Loucy (cell line): Measurements from ENCODE around the gene SLC39A11.

Experiments
- H2AFZ ChIP-seq: fragments of 200-600 bp; sonication (generic); 2 replicates; pipeline ENCODE4 v1.6.0; 2016; ENCODE audit warnings: antibody characterized with exemption, mild to moderate bottlenecking, low read length, moderate library complexity
- H3F3A ChIP-seq: fragments of 200-600 bp; 2 replicates; pipeline ENCODE4 v1.6.0; 2016; ENCODE audit warnings: antibody characterized with exemption, low read depth, mild to moderate bottlenecking
- H3K27me3 ChIP-seq: fragments of 200-600 bp; sonication (generic); 2 replicates; pipeline ENCODE4 v1.6.1; 2014; ENCODE audit warnings: low read length, mild to moderate bottlenecking; ENCODE audit not compliant: insufficient read depth, poor library complexity, severe bottlenecking
- H3K36me3 ChIP-seq: fragments of 200-600 bp; sonication (generic); 2 replicates; pipeline ENCODE4 v1.6.1; 2016; ENCODE audit warnings: low read length; ENCODE audit not compliant: insufficient read depth
- H3K4me1 ChIP-seq: fragments of 200-600 bp; sonication (generic); 2 replicates; pipeline ENCODE4 v1.5.1; 2014; ENCODE audit warnings: low read length, mild to moderate bottlenecking; ENCODE audit not compliant: insufficient read depth, poor library complexity, severe bottlenecking
- H3K4me2 ChIP-seq: fragments of 200-600 bp; sonication (generic); 2 replicates; pipeline ENCODE4 v1.6.0; 2014; ENCODE audit warnings: antibody characterized with exemption, low read length, low read depth, mild to moderate bottlenecking; ENCODE audit not compliant: poor library complexity, severe bottlenecking
- H3K4me3 ChIP-seq: fragments of 200-600 bp; sonication (generic); 2 replicates; pipeline ENCODE4 v1.5.1; 2014; ENCODE audit warnings: low read length, mild to moderate bottlenecking, mixed read lengths; ENCODE audit not compliant: poor library complexity, severe bottlenecking
- H3K79me2 ChIP-seq: fragments of 200-600 bp; sonication (generic); 2 replicates; pipeline ENCODE4 v1.6.1; 2014; ENCODE audit warnings: low read length; ENCODE audit not compliant: insufficient read depth
- H3K9ac ChIP-seq: fragments of 200-600 bp; sonication (generic); 2 replicates; pipeline ENCODE4 v1.6.0; 2014; ENCODE audit warnings: mild to moderate bottlenecking, low read depth, low read length, moderate library complexity; ENCODE audit not compliant: poor library complexity, severe bottlenecking
- H3K9me2 ChIP-seq: fragments of 200-600 bp; sonication (generic); replicated peaks from 2 replicates; pipeline ENCODE4 v1.6.1; 2016; ENCODE audit warnings: low read depth, low read length, mixed read lengths
- H3K9me3 ChIP-seq: fragments of 200-600 bp; sonication (generic); 2 replicates; pipeline ENCODE4 v1.6.1; 2014; ENCODE audit warnings: mild to moderate bottlenecking, antibody characterized with exemption, low read length, low read depth; ENCODE audit not compliant: insufficient read depth
- H4K20me1 ChIP-seq: fragments of 200-600 bp; sonication (generic); 2 replicates; pipeline ENCODE4 v1.6.0; 2014; ENCODE audit warnings: antibody characterized with exemption, low read length, mild to moderate bottlenecking; ENCODE audit not compliant: insufficient read depth, poor library complexity, severe bottlenecking
- EZH2phosphoT487 ChIP-seq: fragments of 200-600 bp; IDR thresholded peaks from 2 replicates; pipeline ENCODE4 v1.6.1; 2018; ENCODE audit warnings: antibody characterized with exemption, mild to moderate bottlenecking, moderate library complexity, borderline replicate concordance
- TF ChIP-seq, protein P1 (sequence below): fragments of 200-600 bp; sonication (generic); conservative IDR thresholded peaks from 2 replicates; pipeline ENCODE4 v1.5.1; 2014; ENCODE audit warnings: mild to moderate bottlenecking, antibody characterized with exemption, low read length

The SLC39A11 gene

DNA sequence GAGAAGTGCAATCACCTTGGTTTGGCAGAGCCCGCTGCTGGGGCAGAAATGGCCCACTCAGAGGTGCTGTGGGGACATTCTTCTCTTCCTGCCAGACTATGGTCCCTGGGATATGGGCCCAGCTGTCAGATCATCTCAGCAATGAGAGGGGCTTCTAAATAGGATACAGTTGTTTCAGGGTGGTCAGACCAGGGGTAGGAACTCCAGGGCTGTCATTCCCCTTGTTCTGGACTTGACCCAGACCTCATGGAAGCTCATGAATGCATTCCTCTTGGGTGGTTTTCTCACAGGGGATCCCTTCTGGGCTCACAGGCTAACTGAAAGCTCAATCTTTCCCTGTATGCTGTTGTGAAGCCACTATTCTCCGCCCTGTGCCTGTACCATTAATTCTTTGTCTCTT is 347.2 kb downstream of the SLC39A11 start:
- Histone ChIP-seq H3K79me2 (no peaks in the 10 kb centered on the region), H3K36me3 (no peaks in the 10 kb centered on the region), H3K4me2 (no peak overlapping the region), H3K9me2 (no peaks in the 10 kb centered on the region), H3K4me1 (no peaks in the 10 kb centered on the region), H3K9me3 (no peaks in the 10 kb centered on the region), H3K27me3 (no peaks in the 10 kb centered on the region), H3K4me3 (no peak overlapping the region), H3K9ac (no peak overlapping the region), H2AFZ (no peak overlapping the region), H4K20me1 (no peaks in the 10 kb centered on the region), H3F3A (no peaks in the 10 kb centered on the region)
- TF ChIP-seq EZH2phosphoT487 = no peak
- TF ChIP-seq, protein P1, sequence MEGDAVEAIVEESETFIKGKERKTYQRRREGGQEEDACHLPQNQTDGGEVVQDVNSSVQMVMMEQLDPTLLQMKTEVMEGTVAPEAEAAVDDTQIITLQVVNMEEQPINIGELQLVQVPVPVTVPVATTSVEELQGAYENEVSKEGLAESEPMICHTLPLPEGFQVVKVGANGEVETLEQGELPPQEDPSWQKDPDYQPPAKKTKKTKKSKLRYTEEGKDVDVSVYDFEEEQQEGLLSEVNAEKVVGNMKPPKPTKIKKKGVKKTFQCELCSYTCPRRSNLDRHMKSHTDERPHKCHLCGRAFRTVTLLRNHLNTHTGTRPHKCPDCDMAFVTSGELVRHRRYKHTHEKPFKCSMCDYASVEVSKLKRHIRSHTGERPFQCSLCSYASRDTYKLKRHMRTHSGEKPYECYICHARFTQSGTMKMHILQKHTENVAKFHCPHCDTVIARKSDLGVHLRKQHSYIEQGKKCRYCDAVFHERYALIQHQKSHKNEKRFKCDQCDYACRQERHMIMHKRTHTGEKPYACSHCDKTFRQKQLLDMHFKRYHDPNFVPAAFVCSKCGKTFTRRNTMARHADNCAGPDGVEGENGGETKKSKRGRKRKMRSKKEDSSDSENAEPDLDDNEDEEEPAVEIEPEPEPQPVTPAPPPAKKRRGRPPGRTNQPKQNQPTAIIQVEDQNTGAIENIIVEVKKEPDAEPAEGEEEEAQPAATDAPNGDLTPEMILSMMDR = no peak

DNA sequence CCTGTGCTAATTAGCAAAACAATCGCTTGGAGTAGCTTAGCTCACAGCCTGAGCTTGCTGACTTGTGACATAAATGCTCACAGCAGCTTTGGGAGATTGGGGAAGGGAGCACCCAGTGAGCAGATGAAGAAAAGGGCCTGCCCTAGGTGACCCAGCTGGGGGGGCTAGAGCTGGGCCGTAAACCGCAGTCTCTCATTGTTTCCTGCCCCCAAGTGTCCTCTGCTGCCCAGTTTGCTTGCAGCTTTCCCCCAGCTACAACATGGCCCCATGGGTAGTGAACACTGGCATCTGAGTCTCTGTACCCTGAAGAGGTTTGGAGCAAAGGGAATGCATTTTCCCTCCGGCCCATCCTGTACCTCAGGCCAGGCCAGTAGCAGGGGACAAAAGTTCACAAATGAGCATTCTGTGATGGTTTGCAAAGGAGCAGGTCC is 349.4 kb downstream of the SLC39A11 start:
- H2AFZ ChIP-seq = no peak overlapping the region
- no peaks in the 10 kb centered on the region for H4K20me1 ChIP-seq
- TF ChIP-seq, protein P1 = no peak
- no peak for TF ChIP-seq EZH2phosphoT487
- no peaks in the 10 kb centered on the region for H3F3A ChIP-seq
- H3K79me2 ChIP-seq = no peaks in the 10 kb centered on the region
- H3K36me3 ChIP-seq = no peaks in the 10 kb centered on the region
- H3K4me3 ChIP-seq = no peak overlapping the region
- H3K9me3 ChIP-seq = no peaks in the 10 kb centered on the region
- H3K9me2 ChIP-seq = no peaks in the 10 kb centered on the region
- no peaks in the 10 kb centered on the region for H3K4me1 ChIP-seq
- no peak overlapping the region for H3K4me2 ChIP-seq
- H3K27me3 ChIP-seq = no peaks in the 10 kb centered on the region
- H3K9ac ChIP-seq = no peak overlapping the region

DNA sequence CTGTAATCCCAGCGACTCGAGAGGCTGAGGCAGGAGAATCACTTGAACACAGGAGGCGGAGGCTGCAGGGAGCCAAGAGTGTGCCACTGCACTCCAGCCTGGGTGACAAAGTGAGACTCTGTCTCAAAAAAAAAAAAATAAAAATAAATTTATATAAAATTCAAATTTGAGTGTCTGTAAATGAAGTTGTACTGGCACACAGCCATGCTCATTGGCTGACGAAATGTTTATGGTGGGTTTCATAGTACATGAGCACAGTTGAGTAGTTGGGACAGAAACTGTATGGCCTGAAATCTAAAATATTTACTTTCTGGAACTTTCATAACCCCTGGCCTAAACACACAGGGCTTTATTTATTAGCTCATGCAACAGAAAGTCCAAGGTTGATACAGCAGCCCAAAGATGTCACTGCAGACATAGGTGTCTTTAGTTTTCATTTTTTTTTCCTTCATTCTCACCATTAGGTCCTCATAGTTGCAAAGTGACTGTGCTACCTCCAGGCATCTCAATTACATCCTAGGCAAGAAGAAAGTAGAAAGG is 355.3 kb downstream of the SLC39A11 start:
- no peak overlapping the region for H3K4me3 ChIP-seq
- no peaks in the 10 kb centered on the region for H3K4me1 ChIP-seq
- no peak for TF ChIP-seq EZH2phosphoT487
- TF ChIP-seq, protein P1 = no peak
- H3K9me3 ChIP-seq = no peaks in the 10 kb centered on the region
- no peak overlapping the region for H2AFZ ChIP-seq
- no peak overlapping the region for H3K4me2 ChIP-seq
- peaks cover 6% of the 10 kb centered on the region; the same call in 1 of the 2 replicates for H3K36me3 ChIP-seq
- H3K79me2 ChIP-seq = no peaks in the 10 kb centered on the region
- no peaks in the 10 kb centered on the region for H4K20me1 ChIP-seq
- H3K9ac ChIP-seq = no peak overlapping the region
- no peaks in the 10 kb centered on the region for H3F3A ChIP-seq
- H3K9me2 ChIP-seq = no peaks in the 10 kb centered on the region
- H3K27me3 ChIP-seq = no peaks in the 10 kb centered on the region
